Astrocyte (in vitro differentiated cells and primary cell): ENCODE measurements around the gene FYCO1. TPM values are rescaled to one million over a fixed set of nuclear protein-coding genes. Genes with fewer than 3 reads are reported as not detected.

Experiments used
- DNase-seq: peaks from one replicate; pipeline ENCODE4 v3.0.0-alpha.2; 2010; ENCODE audit warnings: low read depth
- FAIRE-seq: peaks from 2 replicates; lab custom pipeline; 2011; peaks lifted over from hg19 to GRCh38; lab: Jason Lieb, UNC
- H2AFZ ChIP-seq: 2 replicates; pipeline ENCODE4 v1.6.0; 2012; ENCODE audit warnings: low read depth, low read length, inconsistent platforms
- H3K27ac ChIP-seq: 2 replicates; pipeline ENCODE4 v1.5.1; 2011; ENCODE audit warnings: low read depth, low read length, inconsistent platforms
- H3K27me3 ChIP-seq: 2 replicates; pipeline ENCODE4 v1.6.0; 2011; ENCODE audit warnings: low read length, inconsistent platforms; ENCODE audit not compliant: insufficient read depth
- H3K36me3 ChIP-seq: 2 replicates; pipeline ENCODE4 v1.5.1; 2011; ENCODE audit warnings: low read length, inconsistent platforms; ENCODE audit not compliant: insufficient read depth
- H3K4me1 ChIP-seq: 2 replicates; pipeline ENCODE4 v1.5.1; 2011; ENCODE audit warnings: low read length, inconsistent platforms; ENCODE audit not compliant: insufficient read depth
- H3K4me2 ChIP-seq: 2 replicates; pipeline ENCODE4 v1.6.0; 2012; ENCODE audit warnings: low read length, inconsistent platforms
- H3K4me3 ChIP-seq: 2 replicates; pipeline ENCODE4 v1.5.1; 2011; ENCODE audit warnings: low read depth, mild to moderate bottlenecking, low read length, inconsistent platforms; ENCODE audit not compliant: insufficient read depth
- H3K79me2 ChIP-seq: 2 replicates; pipeline ENCODE4 v1.6.0; 2012; ENCODE audit warnings: mild to moderate bottlenecking, low read length, inconsistent platforms; ENCODE audit not compliant: insufficient read depth
- H3K9ac ChIP-seq: 2 replicates; pipeline ENCODE4 v1.6.0; 2012; ENCODE audit warnings: mild to moderate bottlenecking, low read length, inconsistent platforms
- H3K9me3 ChIP-seq: 2 replicates; pipeline ENCODE4 v1.5.1; 2012; ENCODE audit warnings: low read depth, mild to moderate bottlenecking, low read length, inconsistent platforms; ENCODE audit not compliant: insufficient read depth
- H4K20me1 ChIP-seq: 2 replicates; pipeline ENCODE4 v1.6.0; 2012; ENCODE audit warnings: low read length, inconsistent platforms; ENCODE audit not compliant: insufficient read depth
- H3K27ac Mint-ChIP-seq: one replicate; pipeline ENCODE4 v1.8.0; 2021; ENCODE audit warnings: mild to moderate bottlenecking, mixed read lengths; ENCODE audit not compliant: unreplicated experiment
- H3K27me3 Mint-ChIP-seq: one replicate; pipeline ENCODE4 v1.8.0; 2021; ENCODE audit warnings: low read depth, mixed read lengths; ENCODE audit not compliant: unreplicated experiment
- H3K36me3 Mint-ChIP-seq: one replicate; pipeline ENCODE4 v1.8.0; 2021; ENCODE audit warnings: low read depth, mixed read lengths; ENCODE audit not compliant: unreplicated experiment
- H3K4me1 Mint-ChIP-seq: one replicate; pipeline ENCODE4 v1.8.0; 2021; ENCODE audit warnings: low read depth, mixed read lengths; ENCODE audit not compliant: unreplicated experiment
- H3K4me3 Mint-ChIP-seq: one replicate; pipeline ENCODE4 v1.8.0; 2021; ENCODE audit warnings: mild to moderate bottlenecking, moderate library complexity, mixed read lengths; ENCODE audit not compliant: unreplicated experiment
- H3K9me3 Mint-ChIP-seq: one replicate; pipeline ENCODE4 v1.8.0; 2021; ENCODE audit warnings: mild to moderate bottlenecking, mixed read lengths; ENCODE audit not compliant: unreplicated experiment
- CTCF ChIP-seq: IDR thresholded peaks from 2 replicates; pipeline ENCODE4 v1.5.1; 2011; ENCODE audit warnings: low read depth, mild to moderate bottlenecking, inconsistent platforms, low read length, moderate library complexity; ENCODE audit not compliant: insufficient read depth
- EZH2 ChIP-seq: IDR thresholded peaks from 2 replicates; pipeline ENCODE4 v1.6.1; 2012; ENCODE audit warnings: mild to moderate bottlenecking, low read length, inconsistent platforms; ENCODE audit not compliant: insufficient read depth
- total RNA-seq: library from RNA; stranded (reverse); gene quantifications from 2 replicates; pipeline ENCODE4 v1.2.1, GENCODE V29; 2021

The FYCO1 gene
- total RNA-seq, 1 donor from 2014 or later, result 19.7 TPM

- no peak overlapping the region for H3K4me3 ChIP-seq
- H3K36me3 ChIP-seq, result peaks cover 26% of the 10 kb centered on the region
- H3K36me3 Mint-ChIP-seq, result peaks cover 42% of the 10 kb centered on the region
- H3K27ac ChIP-seq, result no peak overlapping the region
- H3K4me3 Mint-ChIP-seq, result no peak overlapping the region
- H3K27me3 ChIP-seq, result no peaks in the 10 kb centered on the region
- no peaks in the 10 kb centered on the region for H3K79me2 ChIP-seq
- H3K27me3 Mint-ChIP-seq, result no peaks in the 10 kb centered on the region
- H3K9ac ChIP-seq, result no peak overlapping the region
- H3K4me1 Mint-ChIP-seq, result peaks cover 5% of the 10 kb centered on the region
- no peaks in the 10 kb centered on the region for H4K20me1 ChIP-seq
- no peaks in the 10 kb centered on the region for H3K9me3 ChIP-seq
- peaks cover 3% of the 10 kb centered on the region for H3K9me3 Mint-ChIP-seq
- H3K4me2 ChIP-seq, result no peak overlapping the region
- FAIRE-seq (no peak), DNase-seq (no peak)
- H3K4me1 ChIP-seq, result peaks cover 4% of the 10 kb centered on the region
- H2AFZ ChIP-seq, result no peak overlapping the region
- no peak overlapping the region for H3K27ac Mint-ChIP-seq
- TF ChIP-seq EZH2, result no peak
- TF ChIP-seq CTCF, result no peak
Measured at GRCh38 chr3:45957586-45957985, 38.0 kb downstream of the FYCO1 start.

- Histone ChIP-seq H2AFZ (no peak overlapping the region), H3K4me3 (no peak overlapping the region), H3K4me2 (no peak overlapping the region), H3K27ac (no peak overlapping the region), H3K27me3 (no peaks in the 10 kb centered on the region), H3K4me1 (peaks cover 4% of the 10 kb centered on the region), H3K36me3 (peaks cover 20% of the 10 kb centered on the region), H4K20me1 (no peaks in the 10 kb centered on the region), H3K9ac (no peak overlapping the region), H3K79me2 (no peaks in the 10 kb centered on the region), H3K9me3 (no peaks in the 10 kb centered on the region)
- no peak for DNase-seq
- TF ChIP-seq CTCF, result no peak
- no peak for TF ChIP-seq EZH2
- Mint-ChIP-seq H3K9me3 (peaks cover under 1% of the 10 kb centered on the region), H3K27ac (no peak overlapping the region), H3K4me3 (no peak overlapping the region), H3K36me3 (peaks cover 29% of the 10 kb centered on the region), H3K27me3 (no peaks in the 10 kb centered on the region), H3K4me1 (peaks cover 5% of the 10 kb centered on the region)
- no peak for FAIRE-seq
Measured at GRCh38 chr3:45955706-45956105, 39.9 kb downstream of the FYCO1 start.

DNA sequence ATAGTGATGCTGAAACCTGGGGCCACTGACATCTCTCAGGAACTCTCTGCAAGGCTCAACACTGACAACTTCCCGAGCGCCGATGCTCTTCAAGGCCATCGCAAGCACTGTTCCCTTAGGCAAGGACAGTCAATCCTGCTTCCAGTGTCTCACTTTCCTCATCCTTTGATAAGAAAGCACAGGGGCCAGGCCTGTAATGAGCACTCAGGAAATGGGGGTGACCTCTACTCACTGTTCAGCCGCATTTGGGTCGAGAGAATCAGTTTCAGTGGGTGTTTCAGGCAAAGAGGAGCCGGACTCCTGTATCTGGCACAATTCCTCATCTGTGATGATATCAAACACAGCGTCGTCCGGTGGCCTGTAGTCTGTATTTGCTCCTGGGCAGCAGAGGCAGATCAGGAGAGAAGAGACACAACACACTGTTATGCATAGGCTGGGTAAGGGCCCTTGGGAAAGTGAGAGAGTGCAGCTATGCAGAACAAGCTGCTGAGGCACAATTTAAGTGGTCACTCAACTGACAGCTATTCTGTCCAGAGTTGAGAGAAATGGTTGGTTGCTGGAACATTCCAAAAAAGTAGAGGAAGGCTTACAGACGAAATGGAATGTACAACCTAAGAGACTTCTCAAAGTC lies 40.5 kb downstream of the FYCO1 start:
- Mint-ChIP-seq H3K27me3 (no peaks in the 10 kb centered on the region), H3K4me3 (no peak overlapping the region), H3K36me3 (peaks cover 29% of the 10 kb centered on the region), H3K27ac (no peak overlapping the region), H3K9me3 (no peaks in the 10 kb centered on the region), H3K4me1 (peaks cover 5% of the 10 kb centered on the region)
- Histone ChIP-seq H4K20me1 (no peaks in the 10 kb centered on the region), H3K27ac (no peak overlapping the region), H3K27me3 (no peaks in the 10 kb centered on the region), H3K4me3 (no peak overlapping the region), H3K36me3 (peaks cover 15% of the 10 kb centered on the region), H3K4me1 (peaks cover 4% of the 10 kb centered on the region), H3K4me2 (no peak overlapping the region), H3K79me2 (no peaks in the 10 kb centered on the region), H2AFZ (no peak overlapping the region), H3K9ac (no peak overlapping the region), H3K9me3 (no peaks in the 10 kb centered on the region)
- FAIRE-seq, result no peak
- no peak for DNase-seq
- TF ChIP-seq EZH2 (no peak), CTCF (no peak)
